NCI-H1417 treated with DMSO at 0.1 percent for 48 hours (cell line): Measurements from ENCODE around the gene PARVB.

Source experiments
- DNase-seq: peaks from one replicate; lab custom pipeline; 2025; lab: John Stamatoyannopoulos, UW

Gene PARVB

GRCh38 chr22:44219101-44219870 is 195.2 kb downstream of the PARVB start:
- DNase-seq, result no peak

GRCh38 chr22:44220727-44221680 is 196.9 kb downstream of the PARVB start:
- DNase-seq, result no peak

- DNase-seq, result no peak
Observed at GRCh38 chr22:44221710-44222475, 197.8 kb downstream of the PARVB start.
